Ectodermal cell (in vitro differentiated cells): ENCODE measurements around the gene RUNX1.

Experiments used
- H3K27ac ChIP-seq: 2 replicates; pipeline ENCODE4 v1.7.0; 2013; ENCODE audit warnings: mild to moderate bottlenecking, low read depth, low read length; ENCODE audit not compliant: insufficient read depth, poor library complexity, severe bottlenecking
- H3K27me3 ChIP-seq: 2 replicates; pipeline ENCODE4 v1.7.0; 2013; ENCODE audit warnings: mild to moderate bottlenecking, low read length; ENCODE audit not compliant: insufficient read depth, control insufficient read depth, poor library complexity, severe bottlenecking
- H3K36me3 ChIP-seq: one replicate; pipeline ENCODE4 v1.7.0; 2013; ENCODE audit warnings: low read length; ENCODE audit not compliant: control insufficient read depth, insufficient read depth
- H3K4me1 ChIP-seq: one replicate; pipeline ENCODE4 v1.7.0; 2013; ENCODE audit warnings: low read length; ENCODE audit not compliant: control insufficient read depth, insufficient read depth
- H3K4me3 ChIP-seq: 2 replicates; pipeline ENCODE4 v1.7.0; 2013; ENCODE audit warnings: low read depth, low read length, control low read depth; ENCODE audit not compliant: insufficient read depth
- H3K9me3 ChIP-seq: 2 replicates; pipeline ENCODE4 v1.7.0; 2013; ENCODE audit warnings: mild to moderate bottlenecking, low read length, moderate library complexity; ENCODE audit not compliant: control insufficient read depth
- WGBS, 2 experiments: methylation state at CpG; one replicate each; pipeline ENCODE4 v1.1.7; 2013; ENCODE audit warnings: missing lambda C conversion rate in 2 of 2; 5-methylcytosine and 5-hydroxymethylcytosine counted together

The RUNX1 gene

DNA sequence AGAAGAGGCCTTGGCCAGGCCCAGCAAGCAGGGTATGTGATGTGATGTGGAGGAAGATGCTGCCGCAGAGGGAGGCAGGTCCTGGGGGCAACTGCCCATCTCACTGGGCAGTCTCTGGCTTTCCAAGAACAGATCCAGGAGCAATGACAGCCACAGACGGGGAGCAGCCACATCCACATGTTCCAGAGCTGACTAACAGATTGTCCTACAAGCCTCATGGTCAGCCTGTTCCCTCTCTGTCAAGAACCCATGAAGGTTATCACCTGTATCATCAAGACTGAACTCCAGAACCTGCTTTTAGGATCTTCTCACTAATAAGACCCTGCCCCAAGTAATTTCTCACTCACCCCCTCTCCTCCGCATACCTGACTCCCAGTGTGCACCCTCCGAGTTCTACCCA, 187.8 kb downstream of the RUNX1 start:
- H3K36me3 ChIP-seq, result no peaks in the 10 kb centered on the region
- H3K4me3 ChIP-seq, result no peak overlapping the region
- peaks cover 33% of the 10 kb centered on the region for H3K27me3 ChIP-seq
- H3K9me3 ChIP-seq, result no peaks in the 10 kb centered on the region
- H3K4me1 ChIP-seq, result peaks cover 3% of the 10 kb centered on the region
- WGBS, 2 experiments, result 92 to 94% methylated on average over 4 of the region's 4 CpGs
- no peak overlapping the region for H3K27ac ChIP-seq

DNA sequence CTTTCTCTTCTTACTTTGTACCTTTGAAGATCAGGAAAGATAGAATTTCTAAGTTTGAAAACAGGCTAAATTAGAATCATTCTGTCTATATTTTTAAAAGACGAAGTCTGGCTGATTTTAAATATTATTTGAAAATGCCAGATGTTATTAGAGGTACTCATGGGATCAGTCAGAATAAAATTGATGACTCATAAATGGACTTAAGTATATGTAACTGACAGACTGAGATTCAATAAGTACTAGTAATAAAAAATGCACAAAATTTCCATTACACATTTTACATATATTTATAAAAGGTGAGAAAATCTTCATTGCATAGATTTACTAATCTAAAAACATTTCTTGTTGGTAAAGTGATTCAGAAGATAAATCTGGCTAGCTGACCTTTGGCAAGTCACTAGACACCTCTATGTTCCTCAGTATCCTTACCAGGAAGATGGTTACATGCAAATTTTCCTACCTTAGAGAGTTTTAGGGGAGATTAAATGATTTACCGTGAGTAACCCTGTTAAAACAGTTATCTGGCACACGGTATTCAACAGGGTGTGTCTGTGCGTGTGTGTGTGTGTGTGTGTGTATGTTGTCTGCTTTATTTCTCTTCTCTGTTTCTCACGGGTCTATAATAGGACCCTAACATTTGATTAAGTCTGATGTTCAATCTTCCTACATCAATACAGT, 189.0 kb downstream of the RUNX1 start:
- no peaks in the 10 kb centered on the region for H3K4me1 ChIP-seq
- no peak overlapping the region for H3K4me3 ChIP-seq
- no peaks in the 10 kb centered on the region for H3K36me3 ChIP-seq
- H3K27me3 ChIP-seq, result peaks cover 22% of the 10 kb centered on the region
- no peak overlapping the region for H3K27ac ChIP-seq
- 87 to 95% methylated on average over 4 to 5 of the region's 5 CpGs for WGBS, 2 experiments
- no peaks in the 10 kb centered on the region for H3K9me3 ChIP-seq

DNA sequence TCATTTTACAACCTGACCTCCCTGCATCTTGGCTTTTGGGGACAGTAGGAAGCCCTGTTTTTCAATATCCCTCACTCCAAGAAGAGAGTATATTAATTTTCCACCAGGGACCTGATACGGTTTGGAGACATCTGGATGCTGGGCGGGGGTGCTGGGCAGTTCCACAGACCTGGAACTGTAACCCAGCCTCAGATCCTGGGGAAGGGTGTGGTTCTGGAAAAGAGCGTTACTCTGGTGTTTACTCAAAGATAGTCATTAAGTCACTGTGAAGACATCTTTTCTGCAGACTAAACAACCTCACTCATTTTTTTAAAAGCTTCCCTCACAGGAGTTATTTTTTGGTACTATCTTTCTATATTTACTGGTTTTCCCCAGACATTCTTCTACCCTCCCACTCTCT, 190.5 kb downstream of the RUNX1 start:
- Histone ChIP-seq H3K27ac (no peak overlapping the region), H3K4me3 (no peak overlapping the region), H3K27me3 (peaks cover 7% of the 10 kb centered on the region), H3K4me1 (no peaks in the 10 kb centered on the region), H3K9me3 (no peaks in the 10 kb centered on the region), H3K36me3 (no peaks in the 10 kb centered on the region)
- 97 to 98% methylated on average over 3 of the region's 3 CpGs for WGBS, 2 experiments

DNA sequence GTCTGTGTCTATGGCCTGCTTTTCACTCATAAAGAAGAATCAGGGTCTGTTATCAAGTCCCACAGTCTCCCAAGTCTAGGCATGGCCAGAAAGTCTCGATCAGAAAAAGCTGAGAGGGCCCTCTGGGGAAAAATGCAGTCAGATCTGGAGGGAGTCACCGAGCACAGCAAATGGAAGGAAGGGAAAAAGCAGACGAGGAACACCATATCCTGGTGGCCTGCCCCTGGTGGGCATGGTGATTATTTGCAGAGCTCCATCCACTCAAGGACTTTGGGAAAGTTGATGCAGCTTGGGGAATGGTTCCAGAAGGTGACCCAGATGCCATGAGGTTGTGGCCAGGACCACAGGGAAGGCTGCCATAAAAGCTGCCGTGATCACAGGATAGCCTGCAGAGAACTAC, 191.2 kb downstream of the RUNX1 start:
- peaks cover 6% of the 10 kb centered on the region for H3K27me3 ChIP-seq
- no peaks in the 10 kb centered on the region for H3K36me3 ChIP-seq
- WGBS, 2 experiments, result 79 to 80% methylated on average over 4 of the region's 4 CpGs
- no peak overlapping the region for H3K4me3 ChIP-seq
- H3K9me3 ChIP-seq, result no peaks in the 10 kb centered on the region
- no peak overlapping the region for H3K27ac ChIP-seq
- no peaks in the 10 kb centered on the region for H3K4me1 ChIP-seq

DNA sequence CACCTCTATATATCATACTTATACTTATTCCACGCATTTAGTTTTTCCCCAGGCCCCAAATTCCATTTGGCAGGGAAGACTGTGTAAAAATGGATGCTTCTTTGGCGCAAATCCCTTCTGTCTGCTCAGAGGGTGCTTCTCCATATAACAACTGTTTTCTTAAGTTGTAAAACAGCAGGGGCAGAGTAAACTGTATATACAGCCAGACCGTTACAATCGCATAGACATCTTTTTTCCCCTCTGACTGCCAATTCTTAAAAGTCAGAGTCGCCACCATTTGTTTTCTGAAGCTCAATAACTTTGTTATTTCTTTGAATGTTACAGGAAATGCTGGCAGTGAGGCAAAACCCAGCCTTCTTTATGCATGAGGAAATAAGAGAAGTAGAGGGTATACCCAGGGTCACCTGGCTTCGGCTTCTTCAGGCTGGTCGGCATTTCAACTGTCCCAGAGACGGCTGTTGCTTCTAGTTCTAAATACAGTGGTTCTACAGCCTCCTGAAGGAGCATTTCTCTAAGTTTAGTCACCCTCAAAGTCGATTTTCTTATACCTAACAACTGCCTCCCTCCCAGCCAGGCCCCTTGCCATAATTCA, 191.9 kb downstream of the RUNX1 start:
- no peaks in the 10 kb centered on the region for H3K9me3 ChIP-seq
- H3K36me3 ChIP-seq, result no peaks in the 10 kb centered on the region
- no peaks in the 10 kb centered on the region for H3K4me1 ChIP-seq
- no peak overlapping the region for H3K4me3 ChIP-seq
- no peak overlapping the region for H3K27ac ChIP-seq
- H3K27me3 ChIP-seq, result peaks cover 4% of the 10 kb centered on the region
- WGBS, 2 experiments, result 81 to 82% methylated on average over 9 of the region's 9 CpGs

DNA sequence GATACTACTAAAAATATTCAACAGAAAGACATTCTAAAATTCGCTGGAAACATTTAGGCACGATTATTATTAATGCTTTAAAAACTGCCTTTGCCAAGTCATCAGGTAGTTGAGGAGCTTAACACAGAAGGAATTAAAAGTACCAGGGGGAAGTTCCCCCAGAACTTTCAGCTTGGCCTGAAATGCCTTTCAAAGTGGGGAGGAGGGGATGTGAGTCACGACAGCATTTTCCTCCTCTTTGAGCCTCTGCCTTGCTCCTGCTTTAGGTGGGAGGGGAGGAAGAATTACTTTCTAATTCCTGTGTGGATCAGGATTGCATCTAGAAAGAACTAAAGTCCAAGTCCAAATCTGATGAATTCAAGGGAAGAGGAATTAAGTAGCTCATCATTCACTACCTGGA, 196.7 kb downstream of the RUNX1 start:
- Histone ChIP-seq H3K4me3 (no peak overlapping the region), H3K4me1 (no peaks in the 10 kb centered on the region), H3K9me3 (no peaks in the 10 kb centered on the region), H3K36me3 (no peaks in the 10 kb centered on the region), H3K27me3 (no peaks in the 10 kb centered on the region), H3K27ac (no peak overlapping the region)
- 72 to 74% methylated on average over 3 of the region's 3 CpGs for WGBS, 2 experiments

DNA sequence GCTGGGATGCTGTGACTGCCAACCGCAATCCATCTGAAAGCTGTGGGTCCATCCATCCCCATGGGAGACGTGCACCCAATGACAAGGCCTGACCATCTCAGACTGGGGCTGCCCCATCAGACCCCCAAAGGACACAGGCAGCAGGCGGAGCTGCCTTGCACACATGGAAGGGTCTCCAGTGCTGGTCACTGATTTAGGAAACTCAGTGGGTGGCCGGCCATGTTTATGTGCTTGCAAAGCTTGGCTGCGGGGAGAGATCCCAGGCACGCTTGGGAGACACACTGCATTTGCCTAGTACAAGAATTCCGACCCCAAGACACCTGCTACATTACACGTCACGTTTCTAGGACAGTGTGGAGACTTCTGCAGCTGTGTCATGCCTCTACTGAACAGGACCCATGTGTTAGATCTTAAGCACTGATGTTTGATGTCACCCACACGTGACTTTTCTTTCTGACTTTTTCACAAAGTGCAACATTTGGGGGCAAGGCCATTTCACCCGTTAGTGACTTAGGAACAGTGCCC, 198.9 kb downstream of the RUNX1 start:
- Histone ChIP-seq H3K36me3 (no peaks in the 10 kb centered on the region), H3K27ac (no peak overlapping the region), H3K4me1 (peaks cover 15% of the 10 kb centered on the region), H3K27me3 (no peaks in the 10 kb centered on the region), H3K4me3 (no peak overlapping the region), H3K9me3 (no peaks in the 10 kb centered on the region)
- 90 to 91% methylated on average over 11 of the region's 11 CpGs for WGBS, 2 experiments

DNA sequence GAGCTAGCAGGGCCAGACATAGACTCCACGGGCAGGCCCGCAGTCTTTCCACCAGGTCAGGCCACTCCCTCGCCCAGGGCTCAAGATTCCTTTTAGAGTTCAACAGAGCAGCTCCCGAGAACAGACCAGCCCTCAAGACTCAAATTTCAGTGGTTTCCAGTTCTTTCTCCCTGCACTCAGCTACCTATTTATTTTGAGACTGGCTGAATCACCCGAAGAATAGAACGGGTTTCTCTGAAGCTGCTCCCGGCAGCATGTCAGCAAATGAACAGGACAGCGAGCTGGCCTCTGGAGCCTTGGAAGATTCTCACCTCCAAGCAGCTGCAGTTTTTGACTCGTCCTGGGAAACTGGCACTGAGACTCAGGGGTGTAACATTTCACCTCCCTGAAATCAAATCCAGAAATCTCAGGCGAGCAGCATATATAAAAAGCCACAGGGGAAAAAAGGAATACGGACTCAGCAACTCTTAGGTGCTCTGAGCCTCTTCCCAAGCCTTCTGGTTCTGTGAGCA, 202.4 kb downstream of the RUNX1 start:
- 47 to 49% methylated on average over 11 of the region's 11 CpGs for WGBS, 2 experiments
- H3K4me3 ChIP-seq, result no peak overlapping the region
- no peaks in the 10 kb centered on the region for H3K36me3 ChIP-seq
- no peaks in the 10 kb centered on the region for H3K9me3 ChIP-seq
- H3K27ac ChIP-seq, result no peak overlapping the region
- no peaks in the 10 kb centered on the region for H3K27me3 ChIP-seq
- H3K4me1 ChIP-seq, result peaks cover 28% of the 10 kb centered on the region

DNA sequence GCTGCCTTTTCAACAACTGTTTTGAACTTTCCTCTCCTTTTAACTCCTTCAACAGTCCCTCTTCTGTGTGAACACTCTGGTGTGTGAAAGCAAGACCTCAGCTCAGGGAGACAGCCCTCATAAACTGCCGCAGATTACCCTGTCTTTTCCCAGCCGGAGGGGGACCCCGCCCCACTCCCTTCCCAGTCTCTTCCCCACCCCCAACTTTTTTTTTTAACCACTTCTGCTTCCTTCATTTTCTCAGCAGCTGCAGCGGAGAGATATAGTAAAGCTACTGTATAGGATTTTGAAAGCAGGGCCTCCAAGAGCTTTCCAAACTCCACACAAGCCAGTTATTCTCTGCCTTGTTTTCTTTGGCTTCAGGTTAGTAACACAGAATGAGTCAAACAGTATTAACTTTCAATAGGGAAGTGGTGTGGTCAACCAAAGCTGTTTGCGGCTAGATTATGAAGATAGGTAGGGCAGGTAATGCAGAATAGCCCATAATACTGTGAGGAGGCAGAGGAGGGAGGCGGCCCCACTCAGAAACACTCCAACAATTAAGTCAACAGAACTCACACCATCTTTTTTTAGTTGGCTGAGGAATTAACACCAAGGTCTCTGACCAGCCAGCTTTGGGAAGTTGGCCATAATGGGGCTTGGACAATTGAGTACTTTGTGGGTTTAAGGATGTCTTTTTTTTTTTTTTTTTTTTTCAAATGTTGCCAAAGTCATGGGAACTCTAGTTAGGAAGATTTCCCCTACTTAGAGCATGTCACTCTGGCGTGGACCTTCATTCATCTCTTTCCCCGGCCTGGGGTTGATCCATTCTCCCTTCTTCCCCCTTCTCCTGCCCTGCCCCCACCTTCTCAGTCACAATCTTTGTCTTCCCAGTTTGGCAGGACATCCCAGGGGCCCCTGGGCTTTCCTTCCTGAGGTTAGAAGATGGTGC, 203.3 kb downstream of the RUNX1 start:
- peaks cover 28% of the 10 kb centered on the region for H3K4me1 ChIP-seq

DNA sequence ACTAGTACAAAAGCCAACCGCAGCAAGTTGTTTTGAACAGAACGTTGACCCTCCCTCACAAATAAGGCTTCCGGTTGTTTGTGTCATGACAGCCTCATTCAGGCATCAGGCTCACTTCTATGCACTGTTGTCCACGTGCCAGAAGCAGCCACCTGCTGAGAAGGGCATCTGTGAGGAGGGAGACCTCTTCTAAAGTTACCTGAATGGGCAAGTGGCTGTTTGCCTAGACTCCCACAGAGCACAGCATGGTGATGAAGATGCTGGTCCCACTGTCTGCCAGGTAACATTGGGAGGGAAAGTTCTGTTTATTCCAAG, 204.2 kb downstream of the RUNX1 start:
- no peaks in the 10 kb centered on the region for H3K27me3 ChIP-seq
- WGBS, 2 experiments, result 43 to 50% methylated on average over 4 of the region's 4 CpGs
- H3K4me1 ChIP-seq, result peaks cover 28% of the 10 kb centered on the region
- no peaks in the 10 kb centered on the region for H3K36me3 ChIP-seq
- H3K4me3 ChIP-seq, result no peak overlapping the region
- H3K27ac ChIP-seq, result no peak overlapping the region
- H3K9me3 ChIP-seq, result no peaks in the 10 kb centered on the region

More for the DNA sequence above, 203.3 kb downstream of the RUNX1 start:
- H3K4me3 ChIP-seq, result no peak overlapping the region
- no peaks in the 10 kb centered on the region for H3K9me3 ChIP-seq
- H3K27me3 ChIP-seq, result no peaks in the 10 kb centered on the region
- no peaks in the 10 kb centered on the region for H3K36me3 ChIP-seq
- H3K27ac ChIP-seq, result no peak overlapping the region
- 76 to 80% methylated on average over 7 to 8 of the region's 8 CpGs for WGBS, 2 experiments
